A673 (cell line): Measurements from ENCODE around the gene ERCC6L. TPM values are rescaled to one million over a fixed set of nuclear protein-coding genes. Genes with fewer than 3 reads are reported as not detected.

Experiments
- BruUV-seq: library from RNA; stranded (reverse); fragments of 400-500 nt; replicated peaks from 2 replicates; lab custom pipeline; 2021; lab: Mats Ljungman, UMichigan
- CTCF ChIA-PET: fragments of 300-600 bp; sonication (Branson Sonifier 250); formaldehyde crosslinking; loops from one replicate; lab custom pipeline; 2022; ENCODE audit warnings: antibody characterized with exemption; lab: Charles Lee
- POLR2A ChIA-PET: fragments of 300-600 bp; sonication (Branson Sonifier 250); formaldehyde crosslinking; loops from one replicate; lab custom pipeline; 2022; ENCODE audit warnings: antibody characterized with exemption; ENCODE audit not compliant: low non-redundant PET; lab: Charles Lee
- DNase-seq: peaks from one replicate; pipeline ENCODE4 v3.0.0-alpha.2; 2015; ENCODE audit warnings: low spot score
- H3K27ac ChIP-seq: fragments of 200-600 bp; sonication (generic); 2 replicates; pipeline ENCODE4 v1.5.1; 2016; ENCODE audit warnings: mixed run types, low read depth, mild to moderate bottlenecking, mixed read lengths, antibody characterized with exemption, low read length; ENCODE audit not compliant: poor library complexity, severe bottlenecking
- H3K27me3 ChIP-seq: fragments of 200-600 bp; sonication (generic); replicated peaks from 2 replicates; pipeline ENCODE4 v1.6.1; 2017; ENCODE audit warnings: mixed run types, low read depth, mild to moderate bottlenecking, mixed read lengths, antibody characterized with exemption, low read length; ENCODE audit not compliant: insufficient read depth, poor library complexity
- H3K36me3 ChIP-seq: fragments of 200-600 bp; sonication (generic); 2 replicates; pipeline ENCODE4 v1.6.1; 2016; ENCODE audit warnings: mixed run types, mild to moderate bottlenecking, mixed read lengths, antibody characterized with exemption, low read length; ENCODE audit not compliant: insufficient read depth, poor library complexity, severe bottlenecking
- H3K4me1 ChIP-seq: fragments of 200-600 bp; sonication (generic); 2 replicates; pipeline ENCODE4 v1.6.1; 2017; ENCODE audit warnings: mixed run types, mild to moderate bottlenecking, mixed read lengths, antibody characterized with exemption, low read length; ENCODE audit not compliant: insufficient read depth, poor library complexity, severe bottlenecking
- H3K4me3 ChIP-seq: fragments of 200-600 bp; sonication (generic); 2 replicates; pipeline ENCODE4 v1.5.1; 2016; ENCODE audit warnings: low read depth, mixed run types, mild to moderate bottlenecking, mixed read lengths, low read length; ENCODE audit not compliant: poor library complexity, severe bottlenecking
- H3K9me3 ChIP-seq: fragments of 200-600 bp; sonication (generic); 2 replicates; pipeline ENCODE4 v1.6.1; 2016; ENCODE audit warnings: mixed run types, low read depth, mild to moderate bottlenecking, mixed read lengths, antibody characterized with exemption, low read length; ENCODE audit not compliant: poor library complexity, severe bottlenecking
- EZH2 ChIP-seq: fragments of 200-600 bp; sonication (generic); IDR thresholded peaks from 2 replicates; pipeline ENCODE4 v1.6.1; 2017; ENCODE audit warnings: borderline replicate concordance, low read depth, mild to moderate bottlenecking, mixed read lengths, antibody characterized with exemption, low read length; ENCODE audit not compliant: poor library complexity, severe bottlenecking
- intact Hi-C: fragments of 100-400 bp; cut with micrococcal nuclease; formaldehyde crosslinking; loops from one replicate; pipeline ENCODE4 v1.10.0; 2022; ENCODE audit not compliant: unreplicated experiment
- total RNA-seq: library from RNA; stranded (reverse); gene quantifications from 2 replicates; pipeline ENCODE4 v1.2.3, GENCODE V29; 2021
- TF ChIP-seq, protein P1 (sequence below): fragments of 300-800, 200-600 bp; sonication (generic); conservative IDR thresholded peaks from 2 replicates; pipeline ENCODE4 v1.5.1; 2017; ENCODE audit warnings: low read depth, mild to moderate bottlenecking, antibody characterized with exemption, low read length, moderate library complexity, mixed read lengths

Gene ERCC6L
- total RNA-seq, 1 experiment from 2014 or later: 17.0 TPM

- no peak for DNase-seq
- Histone ChIP-seq H3K27me3 (no peaks in the 10 kb centered on the region), H3K9me3 (no peaks in the 10 kb centered on the region), H3K27ac (no peak overlapping the region), H3K4me1 (no peaks in the 10 kb centered on the region), H3K36me3 (peaks cover 30% of the 10 kb centered on the region), H3K4me3 (no peak overlapping the region)
- POLR2A ChIA-PET: interaction anchor here (0.7 kb wide), 1 partner anchor 11 kb away, joined by 4 read pairs; no protein-coding TSS in a partner anchor
- intact Hi-C loops: no loop called here
- CTCF ChIA-PET: no interaction called here
- BruUV-seq: no TSS peak
- TF ChIP-seq, protein P1, sequence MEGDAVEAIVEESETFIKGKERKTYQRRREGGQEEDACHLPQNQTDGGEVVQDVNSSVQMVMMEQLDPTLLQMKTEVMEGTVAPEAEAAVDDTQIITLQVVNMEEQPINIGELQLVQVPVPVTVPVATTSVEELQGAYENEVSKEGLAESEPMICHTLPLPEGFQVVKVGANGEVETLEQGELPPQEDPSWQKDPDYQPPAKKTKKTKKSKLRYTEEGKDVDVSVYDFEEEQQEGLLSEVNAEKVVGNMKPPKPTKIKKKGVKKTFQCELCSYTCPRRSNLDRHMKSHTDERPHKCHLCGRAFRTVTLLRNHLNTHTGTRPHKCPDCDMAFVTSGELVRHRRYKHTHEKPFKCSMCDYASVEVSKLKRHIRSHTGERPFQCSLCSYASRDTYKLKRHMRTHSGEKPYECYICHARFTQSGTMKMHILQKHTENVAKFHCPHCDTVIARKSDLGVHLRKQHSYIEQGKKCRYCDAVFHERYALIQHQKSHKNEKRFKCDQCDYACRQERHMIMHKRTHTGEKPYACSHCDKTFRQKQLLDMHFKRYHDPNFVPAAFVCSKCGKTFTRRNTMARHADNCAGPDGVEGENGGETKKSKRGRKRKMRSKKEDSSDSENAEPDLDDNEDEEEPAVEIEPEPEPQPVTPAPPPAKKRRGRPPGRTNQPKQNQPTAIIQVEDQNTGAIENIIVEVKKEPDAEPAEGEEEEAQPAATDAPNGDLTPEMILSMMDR: no peak
- TF ChIP-seq EZH2: no peak
Measured at GRCh38 chrX:72265263-72265662, 26.4 kb upstream of the ERCC6L start.

GRCh38 chrX:72262077-72262476 lies 23.2 kb upstream of the ERCC6L start:
- H3K27ac ChIP-seq: no peak overlapping the region
- intact Hi-C loops: no loop called here
- no TSS peak for BruUV-seq
- no peak overlapping the region for H3K4me3 ChIP-seq
- CTCF ChIA-PET: interaction anchor here (0.6 kb wide), 1 partner anchor 244 kb away, joined by 4 read pairs; no protein-coding TSS in a partner anchor
- H3K27me3 ChIP-seq: no peaks in the 10 kb centered on the region
- no peaks in the 10 kb centered on the region for H3K4me1 ChIP-seq
- POLR2A ChIA-PET: no interaction called here
- DNase-seq: no peak
- no peaks in the 10 kb centered on the region for H3K9me3 ChIP-seq
- TF ChIP-seq, protein P1: no peak
- TF ChIP-seq EZH2: no peak
- H3K36me3 ChIP-seq: no peaks in the 10 kb centered on the region

GRCh38 chrX:72260448-72260847 lies 21.6 kb upstream of the ERCC6L start:
- no peaks in the 10 kb centered on the region for H3K9me3 ChIP-seq
- no peak for DNase-seq
- intact Hi-C loops: no loop called here
- H3K4me3 ChIP-seq: no peak overlapping the region
- ChIA-PET CTCF (no interaction called here), POLR2A (no interaction called here)
- TF ChIP-seq EZH2: no peak
- TF ChIP-seq, protein P1: no peak
- H3K4me1 ChIP-seq: no peaks in the 10 kb centered on the region
- no peaks in the 10 kb centered on the region for H3K36me3 ChIP-seq
- BruUV-seq: no TSS peak
- H3K27ac ChIP-seq: no peak overlapping the region
- peaks cover 14% of the 10 kb centered on the region for H3K27me3 ChIP-seq
